Astrocyte (in vitro differentiated cells and primary cell): Measurements from ENCODE around the gene VPS37D.

Source experiments
- EZH2 ChIP-seq: IDR thresholded peaks from 2 replicates; pipeline ENCODE4 v1.6.1; 2012; ENCODE audit warnings: mild to moderate bottlenecking, low read length, inconsistent platforms; ENCODE audit not compliant: insufficient read depth
- TF ChIP-seq, protein P1 (sequence below): IDR thresholded peaks from 2 replicates; pipeline ENCODE4 v1.5.1; 2011; ENCODE audit warnings: low read depth, mild to moderate bottlenecking, inconsistent platforms, low read length, moderate library complexity; ENCODE audit not compliant: insufficient read depth

- TF ChIP-seq, protein P1, sequence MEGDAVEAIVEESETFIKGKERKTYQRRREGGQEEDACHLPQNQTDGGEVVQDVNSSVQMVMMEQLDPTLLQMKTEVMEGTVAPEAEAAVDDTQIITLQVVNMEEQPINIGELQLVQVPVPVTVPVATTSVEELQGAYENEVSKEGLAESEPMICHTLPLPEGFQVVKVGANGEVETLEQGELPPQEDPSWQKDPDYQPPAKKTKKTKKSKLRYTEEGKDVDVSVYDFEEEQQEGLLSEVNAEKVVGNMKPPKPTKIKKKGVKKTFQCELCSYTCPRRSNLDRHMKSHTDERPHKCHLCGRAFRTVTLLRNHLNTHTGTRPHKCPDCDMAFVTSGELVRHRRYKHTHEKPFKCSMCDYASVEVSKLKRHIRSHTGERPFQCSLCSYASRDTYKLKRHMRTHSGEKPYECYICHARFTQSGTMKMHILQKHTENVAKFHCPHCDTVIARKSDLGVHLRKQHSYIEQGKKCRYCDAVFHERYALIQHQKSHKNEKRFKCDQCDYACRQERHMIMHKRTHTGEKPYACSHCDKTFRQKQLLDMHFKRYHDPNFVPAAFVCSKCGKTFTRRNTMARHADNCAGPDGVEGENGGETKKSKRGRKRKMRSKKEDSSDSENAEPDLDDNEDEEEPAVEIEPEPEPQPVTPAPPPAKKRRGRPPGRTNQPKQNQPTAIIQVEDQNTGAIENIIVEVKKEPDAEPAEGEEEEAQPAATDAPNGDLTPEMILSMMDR = no peak
- no peak for TF ChIP-seq EZH2
These were observed 1.7 kb downstream of the VPS37D start for GRCh38 chr7:73669288-73669701.
